SK-N-SH (cell line): Measurements from ENCODE around the gene ATP11A. TPM values are rescaled to one million over a fixed set of nuclear protein-coding genes. Genes with fewer than 3 reads are reported as not detected.

Experiments
- CTCF ChIA-PET: fragments of 300-600, 350-600 bp; formaldehyde crosslinking; extraction: SDS; loops from one replicate; lab custom pipeline; 2021; lab: Yijun Ruan, JAX
- POLR2A ChIA-PET: fragments of 350-600 bp; sonication (Branson Sonifier 250); formaldehyde crosslinking; extraction: SDS; loops from one replicate; lab custom pipeline; 2020; ENCODE audit warnings: antibody characterized with exemption, inconsistent platforms; lab: Yijun Ruan, JAX
- DNase-seq: peaks from one replicate; pipeline ENCODE4 v3.0.0; 2012
- H2AFZ ChIP-seq: fragments of 200-600 bp; sonication (generic); 2 replicates; pipeline ENCODE4 v1.8.1; 2016; ENCODE audit warnings: antibody characterized with exemption, mild to moderate bottlenecking, low read depth
- H3F3A ChIP-seq: fragments of 200-600 bp; sonication (generic); replicated peaks from 2 replicates; pipeline ENCODE3; 2016; ENCODE audit warnings: antibody characterized with exemption, mild to moderate bottlenecking; ENCODE audit not compliant: insufficient read depth
- H3K27ac ChIP-seq, 2 experiments: fragments of 200-500 bp in 1 of 2; fragments of 200-600 bp in 1 of 2; sonication (Bioruptor generic) in 1 of 2; sonication (generic), shearing (Covaris generic) in 1 of 2; 2 replicates each; pipeline versions ENCODE4 v1.5.1 to v1.6.1; 2014 to 2016; ENCODE audit warnings: low read depth in 2 of 2, inconsistent platforms in 1 of 2, low read length in 1 of 2, mild to moderate bottlenecking in 1 of 2, mixed read lengths in 1 of 2
- H3K27me3 ChIP-seq: fragments of 200-600 bp; sonication (generic), shearing (Covaris generic); 2 replicates; pipeline ENCODE4 v1.6.1; 2016; ENCODE audit warnings: mixed run types; ENCODE audit not compliant: insufficient read depth
- H3K36me3 ChIP-seq, 2 experiments: fragments of 200-500 bp in 1 of 2; fragments of 200-600 bp in 1 of 2; sonication (Bioruptor generic) in 1 of 2; sonication (generic) in 1 of 2; replicated peaks in 1 of 2; 2 replicates each; pipeline versions ENCODE3 to v1.5.1; 2014 to 2016; ENCODE audit warnings: low read length in 1 of 2, mild to moderate bottlenecking in 1 of 2; ENCODE audit not compliant: insufficient read depth in 2 of 2, control insufficient read depth in 1 of 2
- H3K4me1 ChIP-seq, 2 experiments: fragments of 200-500 bp in 1 of 2; fragments of 200-600 bp in 1 of 2; sonication (Bioruptor generic) in 1 of 2; sonication (generic), shearing (Covaris generic) in 1 of 2; 2 replicates each; pipeline versions ENCODE4 v1.5.1 to v1.6.1; 2014 to 2016; ENCODE audit warnings: low read depth in 1 of 2, low read length in 1 of 2, mixed run types in 1 of 2; ENCODE audit not compliant: insufficient read depth in 2 of 2, control insufficient read depth in 1 of 2
- H3K4me2 ChIP-seq: fragments of 200-600 bp; sonication (generic), shearing (Covaris generic); 2 replicates; pipeline ENCODE4 v1.6.1; 2017; ENCODE audit warnings: mixed run types
- H3K4me3 ChIP-seq, 2 experiments: fragments of 200-500 bp in 1 of 2; fragments of 200-600 bp in 1 of 2; sonication (Bioruptor generic) in 1 of 2; sonication (generic), shearing (Covaris generic) in 1 of 2; 2 replicates each; pipeline versions ENCODE4 v1.5.1 to v1.8.1; 2014 to 2016; ENCODE audit warnings: low read depth in 2 of 2, inconsistent platforms in 1 of 2, low read length in 1 of 2, mild to moderate bottlenecking in 1 of 2, mixed read lengths in 1 of 2, moderate library complexity in 1 of 2
- H3K79me2 ChIP-seq: fragments of 200-600 bp; sonication (generic); 2 replicates; pipeline ENCODE4 v1.8.1; 2017; ENCODE audit warnings: mild to moderate bottlenecking; ENCODE audit not compliant: insufficient read depth
- H3K9ac ChIP-seq: fragments of 200-600 bp; sonication (generic); 2 replicates; pipeline ENCODE4 v1.6.1; 2017; ENCODE audit warnings: mixed run types
- H3K9me2 ChIP-seq: fragments of 200-600 bp; sonication (generic); 2 replicates; pipeline ENCODE4 v1.6.1; 2017; ENCODE audit warnings: mixed run types
- H3K9me3 ChIP-seq: fragments of 200-600 bp; sonication (generic); 2 replicates; pipeline ENCODE4 v1.6.1; 2017; ENCODE audit warnings: mixed run types, mild to moderate bottlenecking, moderate library complexity
- H4K20me1 ChIP-seq: fragments of 200-600 bp; sonication (generic); 2 replicates; pipeline ENCODE4 v1.6.1; 2017; ENCODE audit warnings: mild to moderate bottlenecking, mixed run types; ENCODE audit not compliant: insufficient read depth
- ELF1 ChIP-seq: IDR thresholded peaks from 2 replicates; pipeline ENCODE4 v1.4.0; 2012
- EZH2phosphoT487 ChIP-seq: fragments of 200-600 bp; sonication (generic); IDR thresholded peaks from 2 replicates; pipeline ENCODE4 v1.6.1; 2017; ENCODE audit warnings: low read depth, mixed run types, mild to moderate bottlenecking, antibody characterized with exemption, moderate library complexity, borderline replicate concordance
- FOSL2 ChIP-seq: IDR thresholded peaks from 2 replicates; pipeline ENCODE4 v1.4.0; 2012; ENCODE audit warnings: low read depth, mild to moderate bottlenecking, moderate library complexity, borderline replicate concordance
- FOXM1 ChIP-seq: IDR thresholded peaks from 2 replicates; pipeline ENCODE4 v1.4.0; 2012; ENCODE audit warnings: low read depth, mild to moderate bottlenecking
- GABPA ChIP-seq: IDR thresholded peaks from 2 replicates; pipeline ENCODE4 v1.4.0; 2012; ENCODE audit warnings: low read depth, mild to moderate bottlenecking
- MXI1 ChIP-seq: IDR thresholded peaks from 2 replicates; pipeline ENCODE4 v1.6.1; 2012; ENCODE audit warnings: mild to moderate bottlenecking, low read depth, low read length, improper control_type of control experiment
- POLR2AphosphoS5 ChIP-seq: IDR thresholded peaks from 2 replicates; pipeline ENCODE4 v1.6.1; 2012; ENCODE audit warnings: low read depth, low read length
- RCOR1 ChIP-seq: fragments of 150-350 bp; IDR thresholded peaks from 2 replicates; pipeline ENCODE4 v1.6.1; 2017; ENCODE audit warnings: antibody characterized with exemption, low read length
- RFX5 ChIP-seq: IDR thresholded peaks from 2 replicates; pipeline ENCODE4 v1.6.1; 2012; ENCODE audit warnings: mild to moderate bottlenecking, improper control_type of control experiment, low read length
- SMC3 ChIP-seq: IDR thresholded peaks from 2 replicates; pipeline ENCODE4 v1.6.1; 2012; ENCODE audit warnings: low read depth, low read length, improper control_type of control experiment
- TCF12 ChIP-seq: IDR thresholded peaks from 2 replicates; pipeline ENCODE4 v1.4.0; 2012
- TEAD4 ChIP-seq: IDR thresholded peaks from 2 replicates; pipeline ENCODE4 v1.4.0; 2012; ENCODE audit warnings: mild to moderate bottlenecking, borderline replicate concordance; ENCODE audit not compliant: insufficient read depth
- YY1 ChIP-seq: IDR thresholded peaks from 2 replicates; pipeline ENCODE4 v1.4.0; 2012; ENCODE audit warnings: low read depth, mild to moderate bottlenecking
- WGBS: methylation state at CpG from one replicate; pipeline ENCODE4 v1.1.6; 2017; ENCODE audit warnings: low lambda C conversion rate; 5-methylcytosine and 5-hydroxymethylcytosine counted together
- polyA plus RNA-seq, 3 experiments: library from polyadenylated mRNA; depleted of rRNA; stranded (reverse); fragments of >200 nt; gene quantifications; 2 replicates each; pipeline ENCODE4 v1.2.3, GENCODE V29; 2012
- TF ChIP-seq, protein P1 (sequence below): fragments of 150-350 bp; IDR thresholded peaks from 2 replicates; pipeline ENCODE4 v1.6.1; 2016; ENCODE audit warnings: mild to moderate bottlenecking, low read depth, low read length
- TF ChIP-seq, protein P2 (sequence below): IDR thresholded peaks from 2 replicates; pipeline ENCODE4; 2012
- TF ChIP-seq, protein P3 (sequence below): fragments of 150-350 bp; IDR thresholded peaks from 2 replicates; pipeline ENCODE4 v1.6.1; 2017; ENCODE audit warnings: antibody characterized with exemption, low read length, low read depth, borderline replicate concordance
- TF ChIP-seq, protein P4 (sequence below): fragments of 200-600 bp; sonication (generic); IDR thresholded peaks from 2 replicates; pipeline ENCODE4 v1.6.1; 2017; ENCODE audit warnings: antibody characterized with exemption, mild to moderate bottlenecking, moderate library complexity
- TF ChIP-seq, protein P5 (sequence below): IDR thresholded peaks from 2 replicates; pipeline ENCODE4 v1.4.0; 2012; ENCODE audit warnings: low read depth, borderline replicate concordance
- TF ChIP-seq, protein P6 (sequence below): IDR thresholded peaks from 2 replicates; pipeline ENCODE4 v1.4.0; 2012; ENCODE audit warnings: low read depth, borderline replicate concordance

ATP11A gene
- polyA plus RNA-seq, 1 of the 3 experiments (the other 2 are of a cell fraction): 4.1 TPM

DNA sequence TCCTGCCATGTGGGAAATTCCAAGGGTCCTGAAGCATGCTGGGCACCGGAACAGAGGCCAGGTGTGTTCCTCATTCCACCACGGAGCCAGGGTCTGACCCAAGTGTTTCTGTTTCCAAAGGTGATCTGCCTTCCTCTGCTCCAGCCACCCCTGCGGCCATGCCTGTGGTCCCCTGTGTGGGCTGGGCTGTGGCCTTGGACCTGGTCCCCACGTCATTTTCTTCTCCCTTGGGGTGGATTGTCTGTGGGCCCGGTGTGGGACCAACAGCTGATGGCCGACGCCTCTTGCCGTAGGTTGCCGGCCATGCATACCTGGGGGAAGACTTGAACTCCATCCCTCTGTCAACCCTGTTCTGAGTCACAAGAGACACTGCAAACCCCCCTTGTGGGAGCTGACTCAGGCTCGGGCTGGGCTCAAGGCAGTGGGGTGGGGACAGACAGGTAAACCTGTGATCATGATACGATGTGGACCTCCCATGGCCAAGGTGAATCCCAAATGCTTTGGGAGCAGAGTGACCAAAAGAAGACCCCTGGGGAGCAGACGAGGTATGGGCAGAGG is 35.0 kb downstream of the ATP11A start:
- DNase-seq: no peak
- H3K9ac ChIP-seq: no peak overlapping the region
- H3K4me1 ChIP-seq: peaks cover 0 to 13% of the 10 kb centered on the region in 2 experiments; a peak in 2 of 4 replicates
- no peak overlapping the region for H3K4me3 ChIP-seq
- POLR2A ChIA-PET: no interaction called here
- no peak overlapping the region for H3K4me2 ChIP-seq
- H3K27ac ChIP-seq: no peak overlapping the region
- no peak for TF ChIP-seq TEAD4
- TF ChIP-seq SMC3: no peak
- no peaks in the 10 kb centered on the region for H3K9me3 ChIP-seq
- CTCF ChIA-PET: interaction anchor here (1.5 kb wide), 1 partner anchor 9 kb away, joined by 3 read pairs; no protein-coding TSS in a partner anchor
- peaks cover 7% of the 10 kb centered on the region for H3F3A ChIP-seq
- WGBS: 93% methylated on average over 6 of the region's 12 CpGs
- no peaks in the 10 kb centered on the region for H4K20me1 ChIP-seq
- H3K27me3 ChIP-seq: no peaks in the 10 kb centered on the region
- no peaks in the 10 kb centered on the region for H3K79me2 ChIP-seq
- H2AFZ ChIP-seq: no peak overlapping the region
- no peaks in the 10 kb centered on the region for H3K9me2 ChIP-seq
- H3K36me3 ChIP-seq: no peaks in the 10 kb centered on the region

DNA sequence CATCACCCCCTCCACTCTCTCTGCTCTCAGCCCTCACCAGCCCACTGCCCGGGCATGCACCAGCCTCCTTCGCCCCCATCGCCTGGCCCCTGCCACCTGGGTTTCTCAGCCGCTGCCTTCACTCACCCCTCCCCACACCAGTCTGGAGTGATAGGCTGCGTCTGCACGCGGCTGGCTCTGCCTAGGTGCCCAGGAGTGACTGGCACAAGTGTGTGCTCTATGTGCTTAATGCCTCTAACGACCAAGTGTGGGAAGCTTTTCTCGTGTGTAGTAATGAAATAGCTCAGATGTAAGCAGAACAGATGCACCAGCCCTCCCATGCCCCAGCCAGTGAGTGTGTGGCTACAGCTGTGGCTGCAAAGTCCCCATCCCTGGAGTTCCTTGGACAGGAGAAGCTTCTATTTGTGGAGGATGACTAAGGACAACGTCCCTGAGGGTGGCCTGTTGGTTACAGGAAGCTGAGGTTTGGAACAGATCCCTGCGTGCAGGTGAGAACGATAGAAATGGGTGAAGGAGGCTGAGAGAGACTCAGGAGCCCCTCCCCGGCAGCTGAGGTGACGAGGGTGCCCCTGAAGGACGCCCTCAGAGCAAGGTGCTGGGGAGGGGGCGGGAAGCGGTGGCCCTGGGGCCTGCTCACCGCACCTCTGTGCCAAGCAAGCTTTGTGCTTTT is 35.6 kb downstream of the ATP11A start:
- no peak for DNase-seq
- ChIA-PET CTCF (interaction anchor here (1.1 to 1.5 kb wide), 2 partner anchors 144 to 572 kb away, joined by 3 read pairs; partner anchors contain the start of gene LAMP1), POLR2A (no interaction called here)
- H3K27ac ChIP-seq: no peak overlapping the region
- no peaks in the 10 kb centered on the region for H3K9me2 ChIP-seq
- H3K79me2 ChIP-seq: no peaks in the 10 kb centered on the region
- 67% methylated on average over 11 of the region's 18 CpGs for WGBS
- H3K9ac ChIP-seq: no peak overlapping the region
- H3F3A ChIP-seq: peaks cover 7% of the 10 kb centered on the region
- peaks cover 0 to 13% of the 10 kb centered on the region in 2 experiments; a peak in 2 of 4 replicates for H3K4me1 ChIP-seq
- H4K20me1 ChIP-seq: no peaks in the 10 kb centered on the region
- H3K27me3 ChIP-seq: no peaks in the 10 kb centered on the region
- no peak overlapping the region for H3K4me2 ChIP-seq
- H3K4me3 ChIP-seq: no peak overlapping the region
- H3K9me3 ChIP-seq: no peaks in the 10 kb centered on the region
- TF ChIP-seq, protein P1, sequence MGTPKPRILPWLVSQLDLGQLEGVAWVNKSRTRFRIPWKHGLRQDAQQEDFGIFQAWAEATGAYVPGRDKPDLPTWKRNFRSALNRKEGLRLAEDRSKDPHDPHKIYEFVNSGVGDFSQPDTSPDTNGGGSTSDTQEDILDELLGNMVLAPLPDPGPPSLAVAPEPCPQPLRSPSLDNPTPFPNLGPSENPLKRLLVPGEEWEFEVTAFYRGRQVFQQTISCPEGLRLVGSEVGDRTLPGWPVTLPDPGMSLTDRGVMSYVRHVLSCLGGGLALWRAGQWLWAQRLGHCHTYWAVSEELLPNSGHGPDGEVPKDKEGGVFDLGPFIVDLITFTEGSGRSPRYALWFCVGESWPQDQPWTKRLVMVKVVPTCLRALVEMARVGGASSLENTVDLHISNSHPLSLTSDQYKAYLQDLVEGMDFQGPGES: no peak
- TF ChIP-seq, protein P2, sequence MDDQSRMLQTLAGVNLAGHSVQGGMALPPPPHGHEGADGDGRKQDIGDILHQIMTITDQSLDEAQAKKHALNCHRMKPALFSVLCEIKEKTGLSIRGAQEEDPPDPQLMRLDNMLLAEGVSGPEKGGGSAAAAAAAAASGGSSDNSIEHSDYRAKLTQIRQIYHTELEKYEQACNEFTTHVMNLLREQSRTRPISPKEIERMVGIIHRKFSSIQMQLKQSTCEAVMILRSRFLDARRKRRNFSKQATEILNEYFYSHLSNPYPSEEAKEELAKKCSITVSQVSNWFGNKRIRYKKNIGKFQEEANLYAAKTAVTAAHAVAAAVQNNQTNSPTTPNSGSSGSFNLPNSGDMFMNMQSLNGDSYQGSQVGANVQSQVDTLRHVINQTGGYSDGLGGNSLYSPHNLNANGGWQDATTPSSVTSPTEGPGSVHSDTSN: no peak
- TF ChIP-seq TCF12: no peak
- TF ChIP-seq POLR2AphosphoS5: no peak
- TF ChIP-seq, protein P3, sequence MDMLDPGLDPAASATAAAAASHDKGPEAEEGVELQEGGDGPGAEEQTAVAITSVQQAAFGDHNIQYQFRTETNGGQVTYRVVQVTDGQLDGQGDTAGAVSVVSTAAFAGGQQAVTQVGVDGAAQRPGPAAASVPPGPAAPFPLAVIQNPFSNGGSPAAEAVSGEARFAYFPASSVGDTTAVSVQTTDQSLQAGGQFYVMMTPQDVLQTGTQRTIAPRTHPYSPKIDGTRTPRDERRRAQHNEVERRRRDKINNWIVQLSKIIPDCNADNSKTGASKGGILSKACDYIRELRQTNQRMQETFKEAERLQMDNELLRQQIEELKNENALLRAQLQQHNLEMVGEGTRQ: no peak
- no peak for TF ChIP-seq FOXM1
- TF ChIP-seq, protein P4, sequence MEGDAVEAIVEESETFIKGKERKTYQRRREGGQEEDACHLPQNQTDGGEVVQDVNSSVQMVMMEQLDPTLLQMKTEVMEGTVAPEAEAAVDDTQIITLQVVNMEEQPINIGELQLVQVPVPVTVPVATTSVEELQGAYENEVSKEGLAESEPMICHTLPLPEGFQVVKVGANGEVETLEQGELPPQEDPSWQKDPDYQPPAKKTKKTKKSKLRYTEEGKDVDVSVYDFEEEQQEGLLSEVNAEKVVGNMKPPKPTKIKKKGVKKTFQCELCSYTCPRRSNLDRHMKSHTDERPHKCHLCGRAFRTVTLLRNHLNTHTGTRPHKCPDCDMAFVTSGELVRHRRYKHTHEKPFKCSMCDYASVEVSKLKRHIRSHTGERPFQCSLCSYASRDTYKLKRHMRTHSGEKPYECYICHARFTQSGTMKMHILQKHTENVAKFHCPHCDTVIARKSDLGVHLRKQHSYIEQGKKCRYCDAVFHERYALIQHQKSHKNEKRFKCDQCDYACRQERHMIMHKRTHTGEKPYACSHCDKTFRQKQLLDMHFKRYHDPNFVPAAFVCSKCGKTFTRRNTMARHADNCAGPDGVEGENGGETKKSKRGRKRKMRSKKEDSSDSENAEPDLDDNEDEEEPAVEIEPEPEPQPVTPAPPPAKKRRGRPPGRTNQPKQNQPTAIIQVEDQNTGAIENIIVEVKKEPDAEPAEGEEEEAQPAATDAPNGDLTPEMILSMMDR: no peak
- no peak for TF ChIP-seq MXI1
- no peak for TF ChIP-seq GABPA
- no peak for TF ChIP-seq SMC3
- no peak for TF ChIP-seq RCOR1
- TF ChIP-seq, protein P5, sequence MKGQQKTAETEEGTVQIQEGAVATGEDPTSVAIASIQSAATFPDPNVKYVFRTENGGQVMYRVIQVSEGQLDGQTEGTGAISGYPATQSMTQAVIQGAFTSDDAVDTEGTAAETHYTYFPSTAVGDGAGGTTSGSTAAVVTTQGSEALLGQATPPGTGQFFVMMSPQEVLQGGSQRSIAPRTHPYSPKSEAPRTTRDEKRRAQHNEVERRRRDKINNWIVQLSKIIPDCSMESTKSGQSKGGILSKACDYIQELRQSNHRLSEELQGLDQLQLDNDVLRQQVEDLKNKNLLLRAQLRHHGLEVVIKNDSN: no peak
- no peak for TF ChIP-seq EZH2phosphoT487
- TF ChIP-seq YY1: no peak
- TF ChIP-seq, protein P6, sequence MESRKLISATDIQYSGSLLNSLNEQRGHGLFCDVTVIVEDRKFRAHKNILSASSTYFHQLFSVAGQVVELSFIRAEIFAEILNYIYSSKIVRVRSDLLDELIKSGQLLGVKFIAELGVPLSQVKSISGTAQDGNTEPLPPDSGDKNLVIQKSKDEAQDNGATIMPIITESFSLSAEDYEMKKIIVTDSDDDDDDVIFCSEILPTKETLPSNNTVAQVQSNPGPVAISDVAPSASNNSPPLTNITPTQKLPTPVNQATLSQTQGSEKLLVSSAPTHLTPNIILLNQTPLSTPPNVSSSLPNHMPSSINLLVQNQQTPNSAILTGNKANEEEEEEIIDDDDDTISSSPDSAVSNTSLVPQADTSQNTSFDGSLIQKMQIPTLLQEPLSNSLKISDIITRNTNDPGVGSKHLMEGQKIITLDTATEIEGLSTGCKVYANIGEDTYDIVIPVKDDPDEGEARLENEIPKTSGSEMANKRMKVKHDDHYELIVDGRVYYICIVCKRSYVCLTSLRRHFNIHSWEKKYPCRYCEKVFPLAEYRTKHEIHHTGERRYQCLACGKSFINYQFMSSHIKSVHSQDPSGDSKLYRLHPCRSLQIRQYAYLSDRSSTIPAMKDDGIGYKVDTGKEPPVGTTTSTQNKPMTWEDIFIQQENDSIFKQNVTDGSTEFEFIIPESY: no peak
- TF ChIP-seq RFX5: no peak
- no peak for TF ChIP-seq ELF1
- no peak for TF ChIP-seq FOSL2
- H3K36me3 ChIP-seq: no peaks in the 10 kb centered on the region
- H2AFZ ChIP-seq: no peak overlapping the region
